Measurements from ENCODE around the gene SMYD3.

Gene SMYD3

GRCh38 chr1:246165826-246166709 is 341.0 kb downstream of the SMYD3 start:
- no peak for DNase-seq (ENCODE audit: low read depth)
- no peak for TF ChIP-seq CTCF (IDR thresholded peaks at IDR 0.05; ENCODE audit: insufficient read depth, low read depth, low read length, missing control alignments)
- H3K4me3 ChIP-seq (ENCODE audit: low read depth, low read length) = no peak overlapping the region

- DNase-seq (ENCODE audit: low read depth) = no peak
- TF ChIP-seq CTCF (IDR thresholded peaks at IDR 0.05; ENCODE audit: insufficient read depth, low read depth, low read length, missing control alignments) = no peak
Observed at GRCh38 chr1:246164764-246165163, 342.3 kb downstream of the SMYD3 start.

GRCh38 chr1:246162560-246162959 is 344.5 kb downstream of the SMYD3 start:
- H3K4me3 ChIP-seq (ENCODE audit: low read depth, low read length) = no peak overlapping the region
- no peak for DNase-seq (ENCODE audit: low read depth)
- no peak for TF ChIP-seq CTCF (IDR thresholded peaks at IDR 0.05; ENCODE audit: insufficient read depth, low read depth, low read length, missing control alignments)

More at GRCh38 chr1:246164764-246165163, 342.3 kb downstream of the SMYD3 start:
- H3K4me3 ChIP-seq (ENCODE audit: low read depth, low read length) = no peak overlapping the region

- H3K4me3 ChIP-seq (ENCODE audit: low read depth, low read length) = no peak overlapping the region
- no peak for DNase-seq (ENCODE audit: low read depth)
- no peak for TF ChIP-seq CTCF (IDR thresholded peaks at IDR 0.05; ENCODE audit: insufficient read depth, low read depth, low read length, missing control alignments)
Observed at GRCh38 chr1:246161626-246162025, 345.5 kb downstream of the SMYD3 start.

GRCh38 chr1:246160905-246161304 is 346.2 kb downstream of the SMYD3 start:
- TF ChIP-seq CTCF (IDR thresholded peaks at IDR 0.05; ENCODE audit: insufficient read depth, low read depth, low read length, missing control alignments) = no peak

GRCh38 chr1:246160374-246160773 is 346.7 kb downstream of the SMYD3 start:
- no peak for DNase-seq (ENCODE audit: low read depth)

More at GRCh38 chr1:246160905-246161304, 346.2 kb downstream of the SMYD3 start:
- no peak for DNase-seq (ENCODE audit: low read depth)
- H3K4me3 ChIP-seq (ENCODE audit: low read depth, low read length) = no peak overlapping the region

More at GRCh38 chr1:246160374-246160773, 346.7 kb downstream of the SMYD3 start:
- no peak overlapping the region for H3K4me3 ChIP-seq (ENCODE audit: low read depth, low read length)
- TF ChIP-seq CTCF (IDR thresholded peaks at IDR 0.05; ENCODE audit: insufficient read depth, low read depth, low read length, missing control alignments) = no peak
